HepG2 (cell line): Measurements from ENCODE around the gene VAV2. TPM values are rescaled to one million over a fixed set of nuclear protein-coding genes. Genes with fewer than 3 reads are reported as not detected.

Experiments used
- ETV5 ChIP-seq: IDR thresholded peaks from 2 replicates; pipeline ENCODE4 v1.6.1; 2018; ENCODE audit warnings: missing biosample characterization, missing genetic modification reagents, inconsistent platforms, borderline replicate concordance
- FOXA3 ChIP-seq: IDR thresholded peaks from 2 replicates; pipeline ENCODE4 v1.6.1; 2016; ENCODE audit warnings: missing genetic modification reagents, missing compliant biosample characterization
- HDAC1 ChIP-seq: sonication (generic); formaldehyde crosslinking; IDR thresholded peaks from 2 replicates; pipeline ENCODE4 v1.5.1; 2020; ENCODE audit warnings: mild to moderate bottlenecking, missing genetic modification reagents
- HNRNPK ChIP-seq: fragments of 200-400 bp; formaldehyde crosslinking; IDR thresholded peaks from 2 replicates; pipeline ENCODE4 v1.6.1; 2018; ENCODE audit warnings: low read length, low read depth, moderate library complexity, mild to moderate bottlenecking; ENCODE audit not compliant: poor library complexity, severe bottlenecking
- HNRNPL ChIP-seq: fragments of 200-400 bp; formaldehyde crosslinking; IDR thresholded peaks from 2 replicates; pipeline ENCODE4 v1.6.1; 2017; ENCODE audit warnings: mild to moderate bottlenecking, low read depth, low read length
- ISX ChIP-seq: sonication (generic); formaldehyde crosslinking; conservative IDR thresholded peaks from 2 replicates; pipeline ENCODE4 v1.5.0; 2020; ENCODE audit warnings: missing genetic modification reagents
- JUND ChIP-seq: sonication (generic); formaldehyde crosslinking; IDR thresholded peaks from 2 replicates; pipeline ENCODE4 v1.8.0; 2022; ENCODE audit warnings: mild to moderate bottlenecking, missing genetic modification reagents
- NR0B2 ChIP-seq: sonication (generic); formaldehyde crosslinking; IDR thresholded peaks from 2 replicates; pipeline ENCODE4 v1.4.0; 2020; ENCODE audit warnings: mild to moderate bottlenecking, missing genetic modification reagents
- TEF ChIP-seq: sonication (generic); formaldehyde crosslinking; IDR thresholded peaks from 2 replicates; pipeline ENCODE4 v1.5.0; 2020; ENCODE audit warnings: missing genetic modification reagents
- XBP1 ChIP-seq: sonication (generic); formaldehyde crosslinking; IDR thresholded peaks from 2 replicates; pipeline ENCODE4 v1.5.0; 2020; ENCODE audit warnings: missing genetic modification reagents
- ZBTB39 ChIP-seq: sonication (generic); formaldehyde crosslinking; IDR thresholded peaks from 2 replicates; pipeline ENCODE4 v1.5.0; 2020; ENCODE audit warnings: missing genetic modification reagents
- ZFY ChIP-seq: sonication (generic); formaldehyde crosslinking; IDR thresholded peaks from 2 replicates; pipeline ENCODE4 v1.4.0; 2020; ENCODE audit warnings: missing genetic modification reagents
- ZNF180 ChIP-seq: sonication (generic); formaldehyde crosslinking; IDR thresholded peaks from 2 replicates; pipeline ENCODE4 v1.4.0; 2020; ENCODE audit warnings: low read depth, missing genetic modification reagents, borderline replicate concordance
- ZNF225 ChIP-seq: sonication (generic); formaldehyde crosslinking; IDR thresholded peaks from 2 replicates; pipeline ENCODE4 v1.4.0; 2020; ENCODE audit warnings: mild to moderate bottlenecking, missing genetic modification reagents
- ZNF234 ChIP-seq: sonication (generic); formaldehyde crosslinking; conservative IDR thresholded peaks from 2 replicates; pipeline ENCODE4 v1.5.1; 2020; ENCODE audit warnings: mild to moderate bottlenecking, missing genetic modification reagents
- ZNF296 ChIP-seq: sonication (generic); formaldehyde crosslinking; conservative IDR thresholded peaks from 2 replicates; pipeline ENCODE4 v1.5.0; 2020; ENCODE audit warnings: mild to moderate bottlenecking, missing genetic modification reagents
- ZNF530 ChIP-seq: sonication (generic); formaldehyde crosslinking; IDR thresholded peaks from 2 replicates; pipeline ENCODE4 v1.5.0; 2020; ENCODE audit warnings: low read depth, mild to moderate bottlenecking, missing genetic modification reagents
- ZNF782 ChIP-seq: sonication (generic); formaldehyde crosslinking; IDR thresholded peaks from 2 replicates; pipeline ENCODE4 v1.4.0; 2020; ENCODE audit warnings: missing genetic modification reagents, mild to moderate bottlenecking, borderline replicate concordance
- ZSCAN29 ChIP-seq: sonication (generic); formaldehyde crosslinking; conservative IDR thresholded peaks from 2 replicates; pipeline ENCODE4 v1.4.0; 2020; ENCODE audit warnings: mild to moderate bottlenecking, missing genetic modification reagents
- polyA plus RNA-seq, 8 experiments: library from polyadenylated mRNA; depleted of rRNA in 3 of 8; stranded (reverse) in 7 of 8; unstranded in 1 of 8; fragments of >200 nt; fragmentation: Illumina TruSeq in 4 of 8; extraction: Trizol in 4 of 8; gene quantifications; 2 replicates each; pipeline versions ENCODE4 v1.2.1 to v1.2.3, GENCODE V29; 2011 to 2016; ENCODE audit warnings: low read depth in 4 of 8, missing spikeins in 1 of 8, mixed read lengths in 1 of 8; ENCODE audit not compliant: insufficient read depth in 1 of 8
- total RNA-seq, 5 experiments: library from RNA; depleted of rRNA; stranded (reverse); fragments of >200 nt; fragmentation: Illumina TruSeq; extraction: Trizol; gene quantifications; 2 replicates each; pipeline ENCODE4 v1.2.3, GENCODE V29; 2016; ENCODE audit warnings: low read depth in 1 of 5
- TF ChIP-seq, protein P1 (sequence below): sonication (generic); formaldehyde crosslinking; IDR thresholded peaks from 2 replicates; pipeline ENCODE4 v1.4.0; 2020; ENCODE audit warnings: missing genetic modification reagents
- TF ChIP-seq, protein P2 (sequence below), 2 experiments: sonication (generic) in 1 of 2; formaldehyde crosslinking in 1 of 2; IDR thresholded peaks; 2 replicates each; pipeline versions ENCODE4 v1.4.0 to v1.6.1; 2018 to 2020; ENCODE audit warnings: missing genetic modification reagents in 2 of 2, borderline replicate concordance in 1 of 2, low read depth in 1 of 2, mild to moderate bottlenecking in 1 of 2, missing biosample characterization in 1 of 2

The VAV2 gene
- total and polyA plus RNA-seq, 2 of the 13 experiments (the other 11 are each of a cell fraction or from before 2014, with no cell fraction given) = 22.5 to 22.9 TPM

DNA sequence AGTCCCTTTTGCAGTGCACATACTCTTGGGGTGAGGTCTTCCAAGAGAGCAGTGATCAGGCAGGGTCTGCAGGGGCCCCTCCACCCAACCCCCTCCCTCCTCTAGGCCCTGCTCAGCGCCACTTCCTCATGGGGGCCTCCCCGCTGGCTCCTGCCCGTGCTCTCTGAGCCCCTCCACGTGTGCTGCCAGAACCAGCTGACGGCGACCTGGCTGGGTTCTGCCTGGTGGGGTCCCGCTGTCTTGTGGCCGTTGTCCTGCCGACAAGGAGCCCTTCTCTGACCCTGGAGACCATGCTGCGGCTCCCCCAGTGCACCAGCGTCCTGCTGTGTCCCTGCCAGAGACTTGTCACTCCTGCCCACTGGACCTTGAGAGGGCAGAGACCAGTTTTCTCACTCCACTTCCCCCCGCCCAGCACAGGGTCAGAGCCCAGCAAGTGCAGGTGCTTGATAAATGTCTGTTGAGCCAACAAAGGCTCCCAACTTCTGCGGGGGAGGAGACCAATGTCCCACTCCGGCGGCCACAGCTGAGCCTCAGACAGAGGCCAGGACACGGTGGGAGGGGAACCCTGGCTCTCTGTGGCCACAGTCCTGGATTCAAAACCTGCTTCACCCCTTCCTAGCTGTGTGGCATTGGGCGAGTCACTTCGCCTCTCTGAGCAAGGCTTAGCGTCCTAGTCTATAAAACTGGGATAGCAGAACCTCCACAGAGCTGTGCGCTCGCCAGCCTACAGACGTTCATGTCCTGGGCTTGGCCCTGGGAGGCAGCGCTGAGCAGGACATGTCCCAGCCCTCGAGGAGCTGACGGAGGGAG lies 278.8 kb downstream of the VAV2 start (continued):
- no peak for TF ChIP-seq ZNF180 (CRISPR knock-in tag)
- 0 out of 2 replicates have a peak, but pooled peaks have one; percentile 19 for TF ChIP-seq NR0B2 (CRISPR knock-in tag)
- no peak for TF ChIP-seq HNRNPK
- peak; percentile 79 for TF ChIP-seq HNRNPL
- TF ChIP-seq ZNF296 (CRISPR knock-in tag) = no peak
- 0 out of 2 replicates have a peak, but pooled peaks have one; percentile 36 for TF ChIP-seq ZSCAN29 (CRISPR knock-in tag)
- peak; percentile 81; the same call in 1 of the 2 replicates for TF ChIP-seq ZBTB39
- no peak for TF ChIP-seq ZNF782
- TF ChIP-seq JUND (CRISPR knock-in tag) = peak; percentile 63; the same call in 1 of the 2 replicates
- peak; percentile 34; the same call in 1 of the 2 replicates for TF ChIP-seq ZFY (CRISPR knock-in tag)
- TF ChIP-seq ZNF234 (CRISPR knock-in tag) = no peak
- TF ChIP-seq, protein P1, sequence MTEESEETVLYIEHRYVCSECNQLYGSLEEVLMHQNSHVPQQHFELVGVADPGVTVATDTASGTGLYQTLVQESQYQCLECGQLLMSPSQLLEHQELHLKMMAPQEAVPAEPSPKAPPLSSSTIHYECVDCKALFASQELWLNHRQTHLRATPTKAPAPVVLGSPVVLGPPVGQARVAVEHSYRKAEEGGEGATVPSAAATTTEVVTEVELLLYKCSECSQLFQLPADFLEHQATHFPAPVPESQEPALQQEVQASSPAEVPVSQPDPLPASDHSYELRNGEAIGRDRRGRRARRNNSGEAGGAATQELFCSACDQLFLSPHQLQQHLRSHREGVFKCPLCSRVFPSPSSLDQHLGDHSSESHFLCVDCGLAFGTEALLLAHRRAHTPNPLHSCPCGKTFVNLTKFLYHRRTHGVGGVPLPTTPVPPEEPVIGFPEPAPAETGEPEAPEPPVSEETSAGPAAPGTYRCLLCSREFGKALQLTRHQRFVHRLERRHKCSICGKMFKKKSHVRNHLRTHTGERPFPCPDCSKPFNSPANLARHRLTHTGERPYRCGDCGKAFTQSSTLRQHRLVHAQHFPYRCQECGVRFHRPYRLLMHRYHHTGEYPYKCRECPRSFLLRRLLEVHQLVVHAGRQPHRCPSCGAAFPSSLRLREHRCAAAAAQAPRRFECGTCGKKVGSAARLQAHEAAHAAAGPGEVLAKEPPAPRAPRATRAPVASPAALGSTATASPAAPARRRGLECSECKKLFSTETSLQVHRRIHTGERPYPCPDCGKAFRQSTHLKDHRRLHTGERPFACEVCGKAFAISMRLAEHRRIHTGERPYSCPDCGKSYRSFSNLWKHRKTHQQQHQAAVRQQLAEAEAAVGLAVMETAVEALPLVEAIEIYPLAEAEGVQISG = peak; percentile 47; the same call in 1 of the 2 replicates
- peak; percentile 65 for TF ChIP-seq HDAC1 (CRISPR knock-in tag)
- no peak for TF ChIP-seq ZNF530
- no peak for TF ChIP-seq ZNF225 (CRISPR knock-in tag)
- TF ChIP-seq, protein P2, sequence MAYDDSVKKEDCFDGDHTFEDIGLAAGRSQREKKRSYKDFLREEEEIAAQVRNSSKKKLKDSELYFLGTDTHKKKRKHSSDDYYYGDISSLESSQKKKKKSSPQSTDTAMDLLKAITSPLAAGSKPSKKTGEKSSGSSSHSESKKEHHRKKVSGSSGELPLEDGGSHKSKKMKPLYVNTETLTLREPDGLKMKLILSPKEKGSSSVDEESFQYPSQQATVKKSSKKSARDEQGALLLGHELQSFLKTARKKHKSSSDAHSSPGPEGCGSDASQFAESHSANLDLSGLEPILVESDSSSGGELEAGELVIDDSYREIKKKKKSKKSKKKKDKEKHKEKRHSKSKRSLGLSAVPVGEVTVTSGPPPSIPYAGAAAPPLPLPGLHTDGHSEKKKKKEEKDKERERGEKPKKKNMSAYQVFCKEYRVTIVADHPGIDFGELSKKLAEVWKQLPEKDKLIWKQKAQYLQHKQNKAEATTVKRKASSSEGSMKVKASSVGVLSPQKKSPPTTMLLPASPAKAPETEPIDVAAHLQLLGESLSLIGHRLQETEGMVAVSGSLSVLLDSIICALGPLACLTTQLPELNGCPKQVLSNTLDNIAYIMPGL (CRISPR knock-in tag; IDR thresholded peaks at IDR 0.05; ENCODE audit: borderline replicate concordance in 1 of 2, low read depth in 1 of 2) = peak in 1 of 2 experiments; percentile 10; a peak in 1 of 4 replicates
- TF ChIP-seq XBP1 (CRISPR knock-in tag) = no peak
- TF ChIP-seq FOXA3 (CRISPR knock-in tag) = 0 out of 2 replicates have a peak, but pooled peaks have one; percentile 13
- TF ChIP-seq ISX (CRISPR knock-in tag) = no peak
- no peak for TF ChIP-seq TEF (CRISPR knock-in tag)
- TF ChIP-seq ETV5 (CRISPR knock-in tag) = 0 out of 2 replicates have a peak, but pooled peaks have one; percentile 17
